Smooth muscle cell (in vitro differentiated cells): ENCODE results near the gene FOXN4. TPM values are rescaled to one million over a fixed set of nuclear protein-coding genes. Genes with fewer than 3 reads are reported as not detected.

Source experiments
- DNase-seq: peaks from one replicate; lab custom pipeline; 2025; ENCODE audit not compliant: unreplicated experiment; lab: John Stamatoyannopoulos, UW
- H2AFZ ChIP-seq: fragments of 200-600 bp; sonication (generic); 2 replicates; pipeline ENCODE4 v1.6.0; 2016; ENCODE audit warnings: antibody characterized with exemption, low read depth, mild to moderate bottlenecking
- H3F3A ChIP-seq: fragments of 200-600 bp; sonication (generic); 2 replicates; pipeline ENCODE4 v1.6.0; 2017; ENCODE audit warnings: antibody characterized with exemption, low read depth
- H3K27ac ChIP-seq: fragments of 200-600 bp; sonication (generic); 2 replicates; pipeline ENCODE4 v1.5.1; 2016; ENCODE audit warnings: low read depth, mild to moderate bottlenecking
- H3K27me3 ChIP-seq: fragments of 200-600 bp; sonication (generic); 2 replicates; pipeline ENCODE4 v1.6.1; 2016; ENCODE audit warnings: low read depth, mild to moderate bottlenecking
- H3K36me3 ChIP-seq: fragments of 200-600 bp; sonication (generic); 2 replicates; pipeline ENCODE4 v1.5.1; 2016; ENCODE audit warnings: low read depth
- H3K4me1 ChIP-seq: fragments of 200-600 bp; sonication (generic); 2 replicates; pipeline ENCODE4 v1.5.1; 2016; ENCODE audit warnings: low read depth
- H3K4me2 ChIP-seq: fragments of 200-600 bp; sonication (generic); 2 replicates; pipeline ENCODE4 v1.6.0; 2016; ENCODE audit warnings: mild to moderate bottlenecking
- H3K4me3 ChIP-seq: fragments of 200-600 bp; sonication (generic); 2 replicates; pipeline ENCODE4 v1.5.1; 2016; ENCODE audit warnings: mild to moderate bottlenecking
- H3K79me2 ChIP-seq: fragments of 200-600 bp; sonication (generic); 2 replicates; pipeline ENCODE4 v1.6.0; 2016; ENCODE audit warnings: low read depth, mild to moderate bottlenecking
- H3K9ac ChIP-seq: fragments of 200-600 bp; sonication (generic); 2 replicates; pipeline ENCODE4 v1.6.0; 2016; ENCODE audit warnings: low read depth
- H3K9me3 ChIP-seq: fragments of 200-600 bp; sonication (generic); replicated peaks from 2 replicates; pipeline ENCODE4 v1.5.1; 2016; ENCODE audit warnings: low read depth
- H4K20me1 ChIP-seq: fragments of 200-600 bp; sonication (generic); 2 replicates; pipeline ENCODE4 v1.6.0; 2016; ENCODE audit warnings: low read depth
- CTCF ChIP-seq: fragments of 200-600 bp; sonication (generic); IDR thresholded peaks from 2 replicates; pipeline ENCODE4 v1.5.1; 2017; ENCODE audit warnings: borderline replicate concordance, mild to moderate bottlenecking, antibody characterized with exemption; ENCODE audit not compliant: insufficient read depth, poor library complexity, severe bottlenecking
- WGBS: methylation state at CpG from one replicate; pipeline ENCODE4 v1.1.7; 2016; ENCODE audit warnings: low lambda C conversion rate; 5-methylcytosine and 5-hydroxymethylcytosine counted together
- polyA plus RNA-seq: library from polyadenylated mRNA; unstranded; fragments of >200 nt; fragmentation: Nextera tagmentation; extraction: Ambion mirVana; gene quantifications from 2 replicates; pipeline ENCODE4 v1.2.1, GENCODE V29; 2016
- total RNA-seq: library from RNA; depleted of rRNA; stranded (reverse); fragments of >200 nt; gene quantifications from 2 replicates; pipeline ENCODE4 v1.2.3, GENCODE V29; 2014

FOXN4 gene
- total RNA-seq (not detected in 2 replicates), polyA plus RNA-seq (not detected in 2 replicates)

DNA sequence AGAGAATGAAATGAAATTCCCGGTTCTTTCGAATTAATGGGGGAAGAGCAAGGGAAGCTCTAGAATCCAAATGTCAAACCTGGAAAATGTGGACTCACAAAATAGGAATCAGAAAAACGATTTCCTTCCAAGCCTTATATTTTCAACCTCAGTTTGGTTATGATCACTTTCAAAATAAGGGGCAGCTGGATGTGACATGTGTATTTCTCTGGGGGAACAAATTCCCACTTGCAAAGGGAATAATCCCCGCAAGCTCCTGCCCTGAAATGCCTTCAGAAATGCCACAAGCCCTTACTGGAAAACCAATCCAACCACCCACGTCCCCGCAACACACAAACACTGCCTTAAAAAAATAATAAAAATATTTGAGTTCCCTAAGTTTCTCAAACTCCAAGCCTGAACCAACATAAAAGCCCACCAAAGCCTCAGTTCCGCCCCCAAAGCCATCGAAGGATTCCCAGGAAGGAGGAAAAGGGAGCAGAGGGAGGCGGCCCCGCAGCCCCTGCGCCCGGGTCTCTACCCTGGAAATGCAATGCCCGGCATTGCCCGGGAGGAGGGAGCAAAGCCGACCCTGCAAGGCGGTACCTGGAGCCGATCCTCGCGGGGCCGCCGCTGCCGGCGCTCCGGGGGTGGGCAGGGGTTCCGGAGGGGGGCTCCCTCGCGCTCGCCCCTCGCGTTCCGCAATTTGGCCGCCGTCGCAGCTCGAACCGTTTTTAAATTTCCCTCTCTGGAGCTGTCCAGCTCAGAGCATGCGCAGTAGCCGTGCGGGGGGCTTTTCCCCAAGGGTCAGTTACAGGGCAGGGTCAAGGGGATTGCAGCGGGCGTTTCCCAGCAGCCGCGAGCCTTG lies at the start of gene FOXN4:
Gene FOXN4 (minus strand): TSS at position 751 of the 847 bp plus-strand sequence. CDS start 963 bp downstream, outside the sequence.
- Histone ChIP-seq H3K4me1 (peaks cover 9% of the 10 kb centered on the region), H3K36me3 (no peaks in the 10 kb centered on the region), H3K79me2 (no peaks in the 10 kb centered on the region), H3K4me3 (peak within 1 kb of the TSS; percentile 48), H3K27me3 (peaks cover 86% of the 10 kb centered on the region), H3K9ac (no peak within 1 kb of the TSS), H4K20me1 (no peaks in the 10 kb centered on the region), H3K4me2 (peak within 1 kb of the TSS; percentile 88), H3K9me3 (no peaks in the 10 kb centered on the region), H2AFZ (no peak within 1 kb of the TSS), H3K27ac (no peak within 1 kb of the TSS), H3F3A (no peaks in the 10 kb centered on the region)
- no peak for DNase-seq
- WGBS = 13% methylated on average over 29 of the region's 43 CpGs
- no peak for TF ChIP-seq CTCF

- Histone ChIP-seq H3K4me1 (no peaks in the 10 kb centered on the region), H3K9me3 (no peaks in the 10 kb centered on the region), H3K4me2 (peak overlapping the region; percentile 48), H3K27ac (no peak overlapping the region), H3F3A (no peaks in the 10 kb centered on the region), H3K9ac (no peak overlapping the region), H3K4me3 (no peak overlapping the region), H4K20me1 (no peaks in the 10 kb centered on the region), H3K36me3 (no peaks in the 10 kb centered on the region), H2AFZ (peak overlapping the region; percentile 28), H3K79me2 (no peaks in the 10 kb centered on the region), H3K27me3 (no peaks in the 10 kb centered on the region)
- no peak for TF ChIP-seq CTCF
- WGBS = 65% methylated on average over 10 of the region's 10 CpGs
- DNase-seq = no peak
These were observed 49.2 kb upstream of the FOXN4 start for GRCh38 chr12:109358154-109358869.

DNA sequence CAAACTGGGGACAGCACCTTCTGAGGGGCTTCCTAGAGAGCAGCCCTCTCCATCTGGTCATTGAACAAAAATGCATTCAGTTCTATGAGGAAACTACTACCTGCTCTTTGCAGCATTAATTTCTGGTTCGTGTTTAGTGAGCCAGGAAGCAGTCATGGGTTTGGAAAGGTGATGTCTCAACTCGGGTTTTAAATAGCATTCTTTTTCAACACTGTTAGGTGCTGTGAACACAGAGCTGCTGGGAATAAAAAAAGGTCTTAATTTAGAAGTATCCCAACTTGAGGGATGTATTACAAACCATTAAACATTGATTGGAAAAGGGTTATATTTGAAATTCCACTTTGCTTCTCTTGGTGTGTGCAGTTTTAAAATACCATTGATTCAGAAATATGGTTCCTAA lies 47.9 kb upstream of the FOXN4 start:
- Histone ChIP-seq H3K4me2 (no peak overlapping the region), H3K4me3 (no peak overlapping the region), H2AFZ (no peak overlapping the region), H3K9me3 (no peaks in the 10 kb centered on the region), H3K36me3 (no peaks in the 10 kb centered on the region), H3F3A (no peaks in the 10 kb centered on the region), H3K4me1 (no peaks in the 10 kb centered on the region), H3K27ac (no peak overlapping the region), H3K79me2 (no peaks in the 10 kb centered on the region), H4K20me1 (no peaks in the 10 kb centered on the region), H3K9ac (no peak overlapping the region), H3K27me3 (peaks cover 10% of the 10 kb centered on the region)
- no peak for TF ChIP-seq CTCF
- WGBS = 49% methylated on average over 2 of the region's 2 CpGs
- no peak for DNase-seq
